DND-41 (cell line): ENCODE results near the gene NSF.

Experiments used
- ATAC-seq: fragments of 200-7000 bp; cut with Tn5 transposase; 3 replicates; pipeline ENCODE4 v1.9.1; 2021; ENCODE audit warnings: low read depth; ENCODE audit not compliant: insufficient read depth
- DNase-seq: peaks from one replicate; pipeline ENCODE4 v3.0.0-alpha.2; 2020
- H2AFZ ChIP-seq: 2 replicates; pipeline ENCODE4 v1.6.0; 2012; ENCODE audit warnings: low read depth, low read length
- H3K27ac ChIP-seq: 2 replicates; pipeline ENCODE4 v1.5.1; 2012; ENCODE audit warnings: low read length, inconsistent platforms
- H3K27me3 ChIP-seq: fragments of 200-600 bp; sonication (generic); 2 replicates; pipeline ENCODE4 v1.6.0; 2012; ENCODE audit warnings: low read length, mild to moderate bottlenecking, inconsistent platforms; ENCODE audit not compliant: insufficient read depth, poor library complexity
- H3K36me3 ChIP-seq: 2 replicates; pipeline ENCODE4 v1.5.1; 2012; ENCODE audit warnings: low read length, inconsistent platforms; ENCODE audit not compliant: insufficient read depth
- H3K4me1 ChIP-seq: 2 replicates; pipeline ENCODE4 v1.5.1; 2012; ENCODE audit warnings: mild to moderate bottlenecking, low read length; ENCODE audit not compliant: insufficient read depth
- H3K4me2 ChIP-seq: 2 replicates; pipeline ENCODE4 v1.6.0; 2012; ENCODE audit warnings: mild to moderate bottlenecking, moderate library complexity, low read length, inconsistent platforms; ENCODE audit not compliant: insufficient read depth
- H3K4me3 ChIP-seq, 2 experiments: fragments of 200-600 bp in 1 of 2; shearing (Covaris generic) in 1 of 2; 2 replicates each; pipeline ENCODE4 v1.5.1; 2012 to 2016; ENCODE audit warnings: inconsistent platforms in 2 of 2, low read length in 2 of 2, mild to moderate bottlenecking in 2 of 2, low read depth in 1 of 2, moderate library complexity in 1 of 2
- H3K79me2 ChIP-seq: 2 replicates; pipeline ENCODE4 v1.6.0; 2012; ENCODE audit warnings: low read length, inconsistent platforms; ENCODE audit not compliant: insufficient read depth
- H3K9ac ChIP-seq: 2 replicates; pipeline ENCODE4 v1.6.0; 2012; ENCODE audit warnings: low read depth, mild to moderate bottlenecking, inconsistent platforms, low read length, moderate library complexity
- H3K9me3 ChIP-seq: 2 replicates; pipeline ENCODE4 v1.5.1; 2012; ENCODE audit warnings: low read length, moderate library complexity, mild to moderate bottlenecking, inconsistent platforms; ENCODE audit not compliant: insufficient read depth, severe bottlenecking
- H4K20me1 ChIP-seq: 2 replicates; pipeline ENCODE4 v1.6.0; 2012; ENCODE audit warnings: low read length; ENCODE audit not compliant: insufficient read depth
- CTCF ChIP-seq: IDR thresholded peaks from 2 replicates; pipeline ENCODE4 v1.5.1; 2012; ENCODE audit warnings: borderline replicate concordance, low read length, moderate library complexity, mild to moderate bottlenecking; ENCODE audit not compliant: poor library complexity, severe bottlenecking; ENCODE audit errors: extremely low read depth
- EZH2 ChIP-seq: IDR thresholded peaks from 3 replicates; pipeline ENCODE4 v1.6.1; 2012; ENCODE audit warnings: borderline replicate concordance, low read depth, mild to moderate bottlenecking, moderate library complexity, low read length, inconsistent platforms; ENCODE audit not compliant: severe bottlenecking

Gene NSF

GRCh38 chr17:46730026-46730425 lies 139.6 kb downstream of the NSF start:
- no peak for ATAC-seq
- H3K27ac ChIP-seq = no peak overlapping the region
- TF ChIP-seq CTCF (no peak), EZH2 (no peak)
- no peaks in the 10 kb centered on the region for H3K79me2 ChIP-seq
- H3K4me2 ChIP-seq = no peak overlapping the region
- H4K20me1 ChIP-seq = no peaks in the 10 kb centered on the region
- no peaks in the 10 kb centered on the region for H3K27me3 ChIP-seq
- H3K36me3 ChIP-seq = peaks cover 28% of the 10 kb centered on the region
- no peak overlapping the region for H3K4me3 ChIP-seq
- H3K9ac ChIP-seq = no peak overlapping the region
- H2AFZ ChIP-seq = no peak overlapping the region
- no peaks in the 10 kb centered on the region for H3K4me1 ChIP-seq
- H3K9me3 ChIP-seq = no peaks in the 10 kb centered on the region
- no peak for DNase-seq

GRCh38 chr17:46730679-46731078 lies 140.2 kb downstream of the NSF start:
- Histone ChIP-seq H3K9ac (no peak overlapping the region), H4K20me1 (no peaks in the 10 kb centered on the region), H3K27me3 (no peaks in the 10 kb centered on the region), H2AFZ (no peak overlapping the region), H3K27ac (no peak overlapping the region), H3K36me3 (peaks cover 28% of the 10 kb centered on the region), H3K4me3 (no peak overlapping the region), H3K9me3 (no peaks in the 10 kb centered on the region), H3K4me1 (no peaks in the 10 kb centered on the region), H3K79me2 (no peaks in the 10 kb centered on the region), H3K4me2 (no peak overlapping the region)
- no peak for TF ChIP-seq EZH2
- no peak for TF ChIP-seq CTCF
- ATAC-seq (no peak), DNase-seq (no peak)

- no peak overlapping the region for H3K4me3 ChIP-seq
- no peak overlapping the region for H3K27ac ChIP-seq
- no peaks in the 10 kb centered on the region for H3K27me3 ChIP-seq
- H3K9me3 ChIP-seq = no peaks in the 10 kb centered on the region
- ATAC-seq (no peak), DNase-seq (no peak)
- no peak overlapping the region for H3K9ac ChIP-seq
- H3K36me3 ChIP-seq = peaks cover 28% of the 10 kb centered on the region
- H2AFZ ChIP-seq = no peak overlapping the region
- TF ChIP-seq EZH2 = no peak
- TF ChIP-seq CTCF = no peak
- H3K4me2 ChIP-seq = no peak overlapping the region
- no peaks in the 10 kb centered on the region for H3K4me1 ChIP-seq
- H3K79me2 ChIP-seq = no peaks in the 10 kb centered on the region
- no peaks in the 10 kb centered on the region for H4K20me1 ChIP-seq
Measured at GRCh38 chr17:46732160-46732559, 141.7 kb downstream of the NSF start.
